HL-60 (cell line): ENCODE results near the gene KLF1.

Experiments
- TF ChIP-seq, protein P1 (sequence below): IDR thresholded peaks from one replicate; pipeline ENCODE4 v1.5.1; 2011; ENCODE audit warnings: low read length, control low read depth, inconsistent platforms; ENCODE audit not compliant: insufficient read depth
- TF ChIP-seq, protein P2 (sequence below): IDR thresholded peaks from 2 replicates; pipeline ENCODE4 v1.6.1; 2012; ENCODE audit warnings: low read depth; ENCODE audit not compliant: insufficient replicate concordance

DNA sequence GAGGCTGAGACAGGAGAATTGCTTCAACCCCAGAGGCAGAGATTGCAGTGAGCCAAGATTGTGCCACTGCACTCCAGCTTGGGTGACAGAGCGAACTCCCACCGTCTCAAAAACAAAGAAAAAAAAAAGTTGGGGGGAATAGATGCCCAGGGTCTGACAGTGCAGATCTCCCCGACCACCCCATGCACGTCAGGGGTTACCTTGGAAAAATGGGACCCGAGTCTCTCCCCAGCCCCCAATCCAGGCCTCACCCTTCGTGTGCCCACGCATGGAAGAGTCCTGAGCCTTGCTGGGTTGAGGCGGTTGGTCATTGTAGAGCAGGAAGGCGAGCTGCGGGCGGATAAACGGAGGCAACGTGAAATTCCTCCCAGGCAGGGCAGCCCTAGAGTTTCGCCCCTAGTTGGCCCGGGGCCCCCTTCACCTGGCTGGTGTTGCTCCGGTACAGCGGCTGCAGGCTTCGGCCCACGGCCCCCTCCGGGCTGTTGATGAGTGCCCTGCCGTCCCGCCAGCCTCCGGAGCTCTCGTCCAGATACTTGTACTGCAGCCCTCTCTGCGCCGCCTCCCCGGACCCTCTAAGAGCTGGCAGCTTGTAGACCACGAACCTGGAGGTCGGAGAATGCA lies 6.3 kb downstream of the KLF1 start:
- TF ChIP-seq, protein P1, sequence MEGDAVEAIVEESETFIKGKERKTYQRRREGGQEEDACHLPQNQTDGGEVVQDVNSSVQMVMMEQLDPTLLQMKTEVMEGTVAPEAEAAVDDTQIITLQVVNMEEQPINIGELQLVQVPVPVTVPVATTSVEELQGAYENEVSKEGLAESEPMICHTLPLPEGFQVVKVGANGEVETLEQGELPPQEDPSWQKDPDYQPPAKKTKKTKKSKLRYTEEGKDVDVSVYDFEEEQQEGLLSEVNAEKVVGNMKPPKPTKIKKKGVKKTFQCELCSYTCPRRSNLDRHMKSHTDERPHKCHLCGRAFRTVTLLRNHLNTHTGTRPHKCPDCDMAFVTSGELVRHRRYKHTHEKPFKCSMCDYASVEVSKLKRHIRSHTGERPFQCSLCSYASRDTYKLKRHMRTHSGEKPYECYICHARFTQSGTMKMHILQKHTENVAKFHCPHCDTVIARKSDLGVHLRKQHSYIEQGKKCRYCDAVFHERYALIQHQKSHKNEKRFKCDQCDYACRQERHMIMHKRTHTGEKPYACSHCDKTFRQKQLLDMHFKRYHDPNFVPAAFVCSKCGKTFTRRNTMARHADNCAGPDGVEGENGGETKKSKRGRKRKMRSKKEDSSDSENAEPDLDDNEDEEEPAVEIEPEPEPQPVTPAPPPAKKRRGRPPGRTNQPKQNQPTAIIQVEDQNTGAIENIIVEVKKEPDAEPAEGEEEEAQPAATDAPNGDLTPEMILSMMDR: no peak
- TF ChIP-seq, protein P2, sequence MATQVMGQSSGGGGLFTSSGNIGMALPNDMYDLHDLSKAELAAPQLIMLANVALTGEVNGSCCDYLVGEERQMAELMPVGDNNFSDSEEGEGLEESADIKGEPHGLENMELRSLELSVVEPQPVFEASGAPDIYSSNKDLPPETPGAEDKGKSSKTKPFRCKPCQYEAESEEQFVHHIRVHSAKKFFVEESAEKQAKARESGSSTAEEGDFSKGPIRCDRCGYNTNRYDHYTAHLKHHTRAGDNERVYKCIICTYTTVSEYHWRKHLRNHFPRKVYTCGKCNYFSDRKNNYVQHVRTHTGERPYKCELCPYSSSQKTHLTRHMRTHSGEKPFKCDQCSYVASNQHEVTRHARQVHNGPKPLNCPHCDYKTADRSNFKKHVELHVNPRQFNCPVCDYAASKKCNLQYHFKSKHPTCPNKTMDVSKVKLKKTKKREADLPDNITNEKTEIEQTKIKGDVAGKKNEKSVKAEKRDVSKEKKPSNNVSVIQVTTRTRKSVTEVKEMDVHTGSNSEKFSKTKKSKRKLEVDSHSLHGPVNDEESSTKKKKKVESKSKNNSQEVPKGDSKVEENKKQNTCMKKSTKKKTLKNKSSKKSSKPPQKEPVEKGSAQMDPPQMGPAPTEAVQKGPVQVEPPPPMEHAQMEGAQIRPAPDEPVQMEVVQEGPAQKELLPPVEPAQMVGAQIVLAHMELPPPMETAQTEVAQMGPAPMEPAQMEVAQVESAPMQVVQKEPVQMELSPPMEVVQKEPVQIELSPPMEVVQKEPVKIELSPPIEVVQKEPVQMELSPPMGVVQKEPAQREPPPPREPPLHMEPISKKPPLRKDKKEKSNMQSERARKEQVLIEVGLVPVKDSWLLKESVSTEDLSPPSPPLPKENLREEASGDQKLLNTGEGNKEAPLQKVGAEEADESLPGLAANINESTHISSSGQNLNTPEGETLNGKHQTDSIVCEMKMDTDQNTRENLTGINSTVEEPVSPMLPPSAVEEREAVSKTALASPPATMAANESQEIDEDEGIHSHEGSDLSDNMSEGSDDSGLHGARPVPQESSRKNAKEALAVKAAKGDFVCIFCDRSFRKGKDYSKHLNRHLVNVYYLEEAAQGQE: no peak
